GM21576 (cell line): ENCODE measurements around the gene DSCAM.

Experiments
- ATAC-seq: cut with Tn5 transposase; IDR thresholded peaks from one replicate; pipeline ENCODE4 v1.9.1; 2021; ENCODE audit warnings: mild to moderate bottlenecking, moderate library complexity; ENCODE audit not compliant: unreplicated experiment

Gene DSCAM

DNA sequence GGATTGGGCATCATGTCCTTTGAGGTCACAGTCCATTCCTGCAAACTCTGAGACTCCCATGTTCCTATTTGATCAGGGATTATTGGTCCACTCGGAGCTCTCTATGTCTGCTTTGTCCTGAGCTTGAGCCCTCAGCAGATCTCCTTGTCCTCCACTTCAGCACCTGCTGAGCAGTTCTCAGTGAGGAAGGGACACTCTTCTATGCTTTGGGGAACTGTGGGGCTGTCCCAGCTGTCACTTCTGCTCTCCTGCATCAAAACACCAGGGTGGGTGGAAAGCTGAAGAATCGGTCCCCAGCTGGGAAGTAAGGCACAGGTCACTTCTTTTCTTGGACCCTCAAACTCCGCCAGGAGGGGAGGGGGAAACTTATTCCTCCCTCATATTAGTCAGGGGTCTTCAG lies 880.2 kb downstream of the DSCAM start:
- no peak for ATAC-seq

DNA sequence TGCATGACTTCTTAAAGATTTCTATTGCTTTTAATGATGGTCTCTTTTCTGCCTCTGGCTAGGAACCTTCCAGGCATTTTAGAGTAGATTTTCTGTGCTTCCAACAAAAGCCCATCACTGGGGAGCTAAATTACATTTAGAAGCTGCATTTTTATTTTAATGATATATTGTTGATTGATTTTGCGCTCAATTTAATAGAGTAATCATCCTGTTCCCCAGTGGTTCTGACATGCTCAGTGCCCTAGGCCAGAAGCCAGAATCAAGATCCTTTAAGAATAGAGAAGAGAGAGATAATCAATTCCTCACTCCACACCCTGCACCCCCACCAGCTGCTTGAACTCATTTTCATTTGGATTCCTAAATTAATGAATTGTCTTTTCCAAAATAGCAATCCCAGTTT lies 881.9 kb downstream of the DSCAM start:
- no peak for ATAC-seq

DNA sequence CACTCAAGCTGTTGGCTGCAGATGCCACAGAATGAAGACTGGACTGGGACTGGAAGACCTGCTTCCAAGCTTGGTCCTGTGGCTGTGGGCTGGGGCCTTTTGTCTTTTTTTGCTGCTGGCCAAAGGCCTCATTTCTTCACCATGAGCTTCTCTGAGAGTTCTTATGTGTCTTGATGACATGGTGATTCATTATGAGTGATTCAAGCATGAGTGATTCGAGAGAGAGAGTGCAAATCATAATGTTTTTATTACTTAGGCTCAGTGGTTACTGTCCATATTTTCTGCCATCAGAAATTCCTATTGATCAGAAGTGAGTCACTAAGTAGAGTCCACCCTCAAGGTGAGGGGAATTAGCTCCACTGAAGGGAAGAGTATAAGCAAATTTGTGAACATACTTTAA lies 885.7 kb downstream of the DSCAM start:
- no peak for ATAC-seq
